T-helper 22 cell (primary cell): Measurements from ENCODE around the gene ZSCAN5A.
"Not testable (repeated sequence)": the region's sequence is repeated elsewhere in the genome, so short reads cannot be mapped to it uniquely, and the experiment has no call there.

Source experiments
- DNase-seq: peaks from one replicate; pipeline ENCODE4 v3.0.0-alpha.2; 2020; ENCODE audit warnings: low read depth

ZSCAN5A gene

GRCh38 chr19:56207581-56207980, 107.1 kb downstream of the ZSCAN5A start:
- not testable (repeated sequence) for DNase-seq

DNA sequence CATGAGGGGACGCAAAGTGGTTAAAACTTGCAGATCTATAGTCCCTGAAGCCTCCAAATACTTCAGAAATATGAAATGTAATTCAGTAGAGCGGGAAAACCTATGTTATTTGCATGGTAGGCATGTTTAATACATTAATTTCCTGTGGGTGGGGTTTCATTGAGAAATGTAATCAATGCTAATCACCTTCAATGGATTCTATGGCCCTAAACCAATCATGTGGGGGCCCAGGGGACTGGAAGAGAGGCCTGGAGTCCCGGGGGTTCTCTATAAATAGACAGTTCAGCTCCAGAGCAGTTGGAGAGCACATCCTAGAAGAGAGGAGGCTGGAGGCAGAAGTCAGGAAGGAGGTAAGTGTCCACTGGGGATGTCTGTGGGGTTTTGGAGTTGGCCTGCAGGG, 112.7 kb downstream of the ZSCAN5A start, which contains the start of gene ZSCAN5C:
Gene ZSCAN5C (plus strand): TSS at position 301 of the 400 bp plus-strand sequence. CDS start 3,641 bp downstream, outside the sequence.
- DNase-seq, result no peak

DNA sequence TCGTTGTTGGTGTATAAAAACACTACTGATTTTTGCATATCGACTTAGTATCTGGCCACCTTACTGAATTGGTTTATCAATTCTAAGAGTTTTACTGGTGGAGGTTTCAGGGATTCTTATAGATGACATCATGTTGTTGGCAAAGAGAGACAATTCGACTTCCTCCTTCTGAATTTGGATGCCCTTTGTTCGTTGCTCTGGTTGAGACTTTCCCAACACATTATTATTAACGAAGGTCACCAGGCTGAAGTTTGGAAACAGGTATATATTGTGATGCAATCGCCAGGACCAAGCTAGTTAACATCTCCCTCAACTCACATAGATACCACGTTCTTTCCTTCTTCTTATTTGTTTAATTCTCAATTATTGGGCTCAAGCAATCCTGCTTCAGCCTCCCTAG, 115.0 kb downstream of the ZSCAN5A start:
- DNase-seq, result no peak

GRCh38 chr19:56197646-56198045, 117.0 kb downstream of the ZSCAN5A start, which contains the start of gene ZSCAN5B:
Gene ZSCAN5B, minus strand, starts transcription at chr19:56197783. Its CDS starts 4,731 bp downstream, at chr19:56193052.
- DNase-seq, result not testable (repeated sequence)

DNA sequence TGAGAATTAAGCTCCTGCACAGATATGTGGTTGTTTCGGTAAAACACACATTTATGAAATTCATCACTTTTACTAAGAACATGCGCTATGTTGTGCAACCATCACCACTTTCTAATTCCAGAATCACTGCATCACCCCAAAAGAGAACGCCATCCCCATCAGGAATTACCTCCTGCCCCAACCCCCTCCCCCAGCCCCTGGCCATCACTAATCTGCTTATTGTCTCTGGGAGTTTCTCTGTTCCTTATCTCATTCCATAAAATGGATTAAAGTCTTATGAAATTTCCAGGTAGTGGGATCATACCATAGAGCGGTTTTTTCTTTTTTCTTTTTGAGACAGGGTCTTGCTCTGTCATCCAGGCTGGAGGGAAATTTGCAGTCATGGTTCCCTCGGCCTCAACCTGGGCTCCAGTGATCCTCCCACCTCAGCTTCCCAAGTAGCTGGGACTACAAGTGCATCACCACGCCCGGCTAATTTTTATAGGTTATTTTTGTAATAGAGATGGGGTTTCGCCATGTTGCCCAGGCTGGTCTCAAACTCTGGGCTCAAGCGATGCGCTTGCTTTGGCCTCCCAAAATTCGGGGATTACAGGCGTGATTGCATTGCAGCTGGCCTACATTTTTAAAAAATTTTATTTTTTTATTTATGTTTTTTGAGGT, 120.5 kb downstream of the ZSCAN5A start:
- no peak for DNase-seq

- no peak for DNase-seq
These were observed 122.9 kb downstream of the ZSCAN5A start for GRCh38 chr19:56191711-56192110.

- DNase-seq, result no peak
These were observed 123.5 kb downstream of the ZSCAN5A start for GRCh38 chr19:56191115-56191514.

- DNase-seq, result no peak
These were observed 124.9 kb downstream of the ZSCAN5A start for GRCh38 chr19:56189785-56190184.

DNA sequence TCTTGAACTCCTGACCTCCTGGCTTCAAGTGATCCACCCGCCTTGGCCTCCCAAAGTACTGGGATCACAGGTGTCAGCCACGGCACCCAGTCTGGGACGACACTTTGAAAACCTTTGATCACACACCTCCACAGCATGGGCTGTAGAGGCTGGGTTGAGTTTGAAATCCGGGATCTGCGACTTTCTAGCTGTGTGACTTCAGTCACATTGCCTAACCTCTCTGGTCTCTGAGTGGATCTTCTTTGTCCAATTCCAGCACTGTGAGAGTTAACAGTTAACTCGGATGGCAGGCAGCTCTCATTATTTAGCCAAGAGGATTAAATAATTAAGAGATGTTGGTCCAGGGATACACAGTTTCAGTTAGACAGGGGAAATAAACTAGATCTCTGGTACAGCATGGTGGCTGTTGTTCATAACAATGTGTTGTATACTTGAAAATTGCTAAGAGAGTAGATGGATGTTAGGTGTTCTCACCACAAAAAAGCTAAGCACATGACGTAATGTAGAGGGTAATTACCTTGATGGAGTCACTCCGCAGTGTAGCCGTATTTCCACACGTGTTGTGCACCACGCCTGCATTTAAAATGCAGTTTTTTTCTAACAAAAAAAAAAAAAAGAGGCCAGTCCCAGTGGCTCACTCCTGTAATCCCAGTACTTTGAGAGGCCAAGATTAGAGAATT, 136.9 kb downstream of the ZSCAN5A start:
- DNase-seq, result no peak

- no peak for DNase-seq
These were observed 137.8 kb downstream of the ZSCAN5A start for GRCh38 chr19:56176881-56177280.

DNA sequence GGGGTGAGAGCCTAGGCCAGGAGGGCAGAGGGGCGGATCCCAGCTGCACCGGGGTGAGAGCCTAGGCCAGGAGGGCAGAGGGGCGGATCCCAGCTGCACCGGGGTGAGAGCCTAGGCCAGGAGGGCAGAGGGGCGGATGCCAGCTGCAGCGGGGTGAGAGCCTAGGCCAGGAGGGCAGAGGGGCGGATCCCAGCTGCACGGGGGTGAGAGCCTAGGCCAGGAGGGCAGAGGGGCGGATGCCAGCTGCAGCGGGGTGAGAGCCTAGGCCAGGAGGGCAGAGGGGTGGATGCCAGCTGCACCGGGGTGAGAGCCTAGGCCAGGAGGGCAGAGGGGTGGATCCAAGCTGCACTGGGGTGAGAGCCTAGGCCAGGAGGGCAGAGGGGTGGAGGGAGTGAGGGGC, 138.3 kb downstream of the ZSCAN5A start:
- not testable (repeated sequence) for DNase-seq

DNA sequence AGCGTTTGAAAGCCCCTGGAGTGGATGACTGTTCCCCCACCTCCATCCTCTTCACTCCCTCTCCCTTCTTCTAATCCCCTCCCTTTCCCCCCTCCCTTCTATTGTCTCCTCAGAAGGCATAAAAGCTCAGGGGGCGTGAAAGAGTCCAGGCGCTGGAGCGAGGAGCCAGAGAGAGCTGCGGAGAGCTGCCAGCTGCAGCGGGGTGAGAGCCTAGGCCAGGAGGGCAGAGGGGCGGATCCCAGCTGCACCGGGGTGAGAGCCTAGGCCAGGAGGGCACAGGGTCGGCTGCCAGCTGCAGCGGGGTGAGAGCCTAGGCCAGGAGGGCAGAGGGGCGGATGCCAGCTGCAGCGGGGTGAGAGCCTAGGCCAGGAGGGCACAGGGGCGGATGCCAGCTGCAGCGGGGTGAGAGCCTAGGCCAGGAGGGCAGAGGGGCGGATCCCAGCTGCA, 138.8 kb downstream of the ZSCAN5A start, which contains the start of gene GALP:
Gene GALP (plus strand): TSS at position 148 of the 447 bp plus-strand sequence. CDS start 1,101 bp downstream, outside the sequence.
- DNase-seq, result not testable (repeated sequence)

DNA sequence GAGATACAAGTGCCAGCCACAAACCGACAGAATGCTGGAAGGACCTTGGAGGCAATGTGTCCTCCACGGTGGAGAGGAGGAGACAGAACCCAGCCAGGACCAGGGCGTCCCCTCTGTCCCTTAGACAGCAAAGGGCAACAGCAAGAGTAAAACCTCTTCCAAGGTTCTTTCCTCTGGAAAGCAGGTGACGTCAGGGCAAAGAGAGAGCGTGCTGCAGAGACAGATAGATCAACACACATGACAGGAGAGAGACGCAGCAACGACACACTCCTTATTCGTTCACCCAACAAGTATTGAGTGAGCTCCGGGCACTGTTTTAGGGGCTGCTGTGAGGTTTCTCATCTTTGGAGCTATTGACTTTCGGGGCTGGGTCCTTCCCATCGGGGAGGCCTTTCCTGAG, 140.1 kb downstream of the ZSCAN5A start:
- no peak for DNase-seq

DNA sequence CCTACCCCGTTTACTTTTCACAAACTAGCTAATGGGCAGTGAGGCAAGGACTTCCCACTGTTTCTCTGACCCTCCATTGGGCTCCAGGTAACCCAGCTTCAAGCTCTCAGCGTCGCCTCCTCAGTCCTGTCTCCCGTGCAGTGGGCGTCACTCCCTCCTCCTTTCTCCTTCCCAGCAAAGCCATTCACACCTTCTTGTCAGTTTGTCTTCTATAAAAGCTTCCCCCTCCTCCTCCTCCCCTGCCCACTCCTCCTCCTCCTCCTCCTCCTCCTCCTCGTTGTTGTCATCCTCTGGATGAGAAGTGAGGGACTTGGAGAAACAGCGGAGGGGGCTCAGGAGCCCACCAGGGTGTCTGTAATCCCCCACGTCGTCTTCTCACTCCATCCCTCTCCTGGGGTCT, 140.6 kb downstream of the ZSCAN5A start:
- no peak for DNase-seq
